HCT116 (cell line): ENCODE results near the gene POLK. TPM values are rescaled to one million over a fixed set of nuclear protein-coding genes. Genes with fewer than 3 reads are reported as not detected.
A peak's percentile ranks its signal among the peaks of the same experiment; 100 is the strongest.

Experiments
- ATAC-seq: fragments of 200-7000 bp; cut with Tn5 transposase; 2 replicates; pipeline ENCODE4 v1.9.1; 2020; ENCODE audit warnings: mild to moderate bottlenecking, moderate library complexity
- BruUV-seq: library from RNA; stranded (reverse); fragments of 400-500 nt; replicated peaks from 2 replicates; lab custom pipeline; 2021; lab: Mats Ljungman, UMichigan
- CTCF ChIA-PET: fragments of 300-600 bp; sonication (Branson Sonifier 250); formaldehyde crosslinking; loops from one replicate; lab custom pipeline; 2021; ENCODE audit warnings: antibody characterized with exemption; lab: Charles Lee
- POLR2A ChIA-PET: fragments of 300-600, 350-600 bp; sonication (Branson Sonifier 250); formaldehyde crosslinking; loops from one replicate; lab custom pipeline; 2021; ENCODE audit warnings: antibody characterized with exemption; lab: Charles Lee
- RAD21 ChIA-PET, 2 experiments: fragments of 300-600 bp; sonication (Branson Sonifier 250); formaldehyde crosslinking; loops; one replicate each; lab custom pipeline; 2023; ENCODE audit warnings: low total read pairs in 2 of 2; ENCODE audit not compliant: uncharacterized antibody in 2 of 2, unreplicated experiment in 2 of 2, low non-redundant PET in 1 of 2; lab: Charles Lee
- DNase-seq: peaks from one replicate; pipeline ENCODE4 v3.0.0-alpha.2; 2010; ENCODE audit warnings: low read depth, low spot score
- H2AFZ ChIP-seq: fragments of 200-600 bp; shearing (Covaris generic), sonication (generic); 2 replicates; pipeline ENCODE4 v1.6.1; 2017; ENCODE audit warnings: low read depth, mixed run types, mixed read lengths, antibody characterized with exemption, low read length; ENCODE audit not compliant: poor library complexity, severe bottlenecking
- H3K27ac ChIP-seq: 2 replicates; pipeline ENCODE4 v1.5.1; 2012; ENCODE audit warnings: low read depth, low read length
- H3K27me3 ChIP-seq: fragments of 200-600 bp; sonication (generic); 2 replicates; pipeline ENCODE4 v1.6.1; 2016; ENCODE audit warnings: mixed run types, low read length, mixed read lengths; ENCODE audit not compliant: insufficient read depth
- H3K36me3 ChIP-seq, 2 experiments: fragments of 200-500 bp in 1 of 2; fragments of 200-600 bp in 1 of 2; sonication (Bioruptor generic) in 1 of 2; sonication (generic) in 1 of 2; 2 replicates each; pipeline versions ENCODE4 v1.5.1 to v1.6.1; 2014 to 2016; ENCODE audit warnings: low read length in 2 of 2, inconsistent platforms in 1 of 2, mixed read lengths in 1 of 2, mixed run types in 1 of 2; ENCODE audit not compliant: insufficient read depth in 2 of 2, control insufficient read depth in 1 of 2
- H3K4me1 ChIP-seq, 2 experiments: fragments of 200-600 bp in 1 of 2; sonication (generic) in 1 of 2; 2 replicates each; pipeline versions ENCODE4 v1.5.1 to v1.6.1; 2012 to 2017; ENCODE audit warnings: low read length in 2 of 2, inconsistent platforms in 1 of 2, mild to moderate bottlenecking in 1 of 2, mixed read lengths in 1 of 2, mixed run types in 1 of 2, moderate library complexity in 1 of 2; ENCODE audit not compliant: insufficient read depth in 2 of 2, control insufficient read depth in 1 of 2
- H3K4me2 ChIP-seq: fragments of 200-600 bp; sonication (generic); 2 replicates; pipeline ENCODE4 v1.6.1; 2017; ENCODE audit warnings: mixed run types, low read length, mixed read lengths
- H3K4me3 ChIP-seq, 2 experiments: fragments of 200-600 bp in 1 of 2; sonication (generic) in 1 of 2; replicated peaks in 1 of 2; 2 replicates each; pipeline ENCODE4 v1.5.1; 2011 to 2016; ENCODE audit warnings: low read length in 2 of 2, control low read depth in 1 of 2, low read depth in 1 of 2, mild to moderate bottlenecking in 1 of 2, mixed read lengths in 1 of 2, mixed run types in 1 of 2
- H3K79me2 ChIP-seq: fragments of 200-600 bp; sonication (generic); 2 replicates; pipeline ENCODE4 v1.6.1; 2017; ENCODE audit warnings: mild to moderate bottlenecking, mixed run types, low read length, moderate library complexity, mixed read lengths; ENCODE audit not compliant: insufficient read depth
- H3K9ac ChIP-seq: fragments of 200-600 bp; sonication (generic); 2 replicates; pipeline ENCODE4 v1.6.1; 2016; ENCODE audit warnings: low read length, mixed read lengths
- H3K9me2 ChIP-seq: fragments of 200-600 bp; sonication (generic), shearing (Covaris generic); 2 replicates; pipeline ENCODE4 v1.6.1; 2017; ENCODE audit warnings: mixed run types, mild to moderate bottlenecking, moderate library complexity; ENCODE audit not compliant: insufficient read depth
- H3K9me3 ChIP-seq, 2 experiments: fragments of 200-500 bp in 1 of 2; fragments of 200-600 bp in 1 of 2; sonication (Bioruptor generic) in 1 of 2; sonication (generic) in 1 of 2; 2 replicates each; pipeline ENCODE4 v1.6.1; 2014 to 2017; ENCODE audit warnings: low read length in 2 of 2, mixed read lengths in 2 of 2, inconsistent platforms in 1 of 2, low read depth in 1 of 2, mild to moderate bottlenecking in 1 of 2, mixed run types in 1 of 2, moderate library complexity in 1 of 2; ENCODE audit not compliant: control insufficient read depth in 1 of 2, insufficient read depth in 1 of 2
- H4K20me1 ChIP-seq: fragments of 200-600 bp; sonication (generic), shearing (Covaris generic); 2 replicates; pipeline ENCODE4 v1.6.1; 2017; ENCODE audit warnings: mixed run types, mild to moderate bottlenecking, moderate library complexity; ENCODE audit not compliant: insufficient read depth
- ATF3 ChIP-seq: IDR thresholded peaks from 2 replicates; pipeline ENCODE4 v1.6.1; 2012
- CBX3 ChIP-seq: IDR thresholded peaks from 2 replicates; pipeline ENCODE4 v1.6.1; 2012; ENCODE audit warnings: low read depth
- EGR1 ChIP-seq: IDR thresholded peaks from 2 replicates; pipeline ENCODE4 v1.6.1; 2012; ENCODE audit warnings: low read depth
- EZH2 ChIP-seq: fragments of 200-600 bp; sonication (generic); IDR thresholded peaks from 2 replicates; pipeline ENCODE4 v1.6.1; 2017; ENCODE audit warnings: antibody characterized with exemption, mixed run types
- POLR2A ChIP-seq: IDR thresholded peaks from 2 replicates; pipeline ENCODE4 v1.7.0; 2011; ENCODE audit warnings: borderline replicate concordance; ENCODE audit not compliant: insufficient read depth, insufficient read length; ENCODE audit errors: extremely low read depth
- POLR2AphosphoS5 ChIP-seq: IDR thresholded peaks from 2 replicates; pipeline ENCODE4 v1.6.1; 2011; ENCODE audit warnings: mild to moderate bottlenecking, low read depth, low read length, moderate library complexity
- SRF ChIP-seq: IDR thresholded peaks from 2 replicates; pipeline ENCODE4 v1.6.1; 2012; ENCODE audit warnings: low read depth
- ZNF274 ChIP-seq: fragments of 200-500 bp; sonication (Bioruptor generic); IDR thresholded peaks from 2 replicates; pipeline ENCODE4 v1.6.1; 2014; ENCODE audit warnings: mild to moderate bottlenecking, low read depth, low read length, inconsistent platforms
- intact Hi-C: fragments of 100-400 bp; cut with micrococcal nuclease; formaldehyde crosslinking; loops from 2 replicates; pipeline ENCODE4 v1.10.0; 2022
- total RNA-seq: library from RNA; stranded (reverse); gene quantifications from one replicate; pipeline ENCODE4 v1.2.1, GENCODE V29; 2021; ENCODE audit not compliant: unreplicated experiment
- TF ChIP-seq, protein P1 (sequence below), 3 experiments: fragments of 200-600 bp in 1 of 3; sonication (generic) in 1 of 3; IDR thresholded peaks in 2 of 3; conservative IDR thresholded peaks in 1 of 3; 2 replicates each; pipeline ENCODE4 v1.5.1; 2012 to 2017; ENCODE audit warnings: low read depth in 2 of 3, low read length in 2 of 3, antibody characterized with exemption in 1 of 3, borderline replicate concordance in 1 of 3, control low read depth in 1 of 3, mild to moderate bottlenecking in 1 of 3, mixed read lengths in 1 of 3, mixed run types in 1 of 3, moderate library complexity in 1 of 3; ENCODE audit not compliant: insufficient read depth in 1 of 3
- TF ChIP-seq, protein P2 (sequence below): IDR thresholded peaks from 2 replicates; pipeline ENCODE4 v1.6.1; 2011; ENCODE audit warnings: mild to moderate bottlenecking, low read length, moderate library complexity; ENCODE audit not compliant: insufficient replicate concordance; ENCODE audit errors: extremely low read depth

POLK gene
- total RNA-seq, 1 experiment from 2014 or later, result 17.3 TPM

GRCh38 chr5:75640826-75641225, 129.1 kb downstream of the POLK start:
- H3K79me2 ChIP-seq, result no peaks in the 10 kb centered on the region
- no peak overlapping the region for H2AFZ ChIP-seq
- BruUV-seq, result no TSS peak
- ChIA-PET RAD21 (no interaction called here), CTCF (no interaction called here), POLR2A (no interaction called here)
- DNase-seq (no peak), ATAC-seq (no peak)
- no peak overlapping the region for H3K9ac ChIP-seq
- intact Hi-C loops, result no loop called here
- TF ChIP-seq EGR1, result no peak
- no peak for TF ChIP-seq EZH2
- TF ChIP-seq ATF3, result no peak
- no peak for TF ChIP-seq POLR2A
- TF ChIP-seq SRF, result no peak
- TF ChIP-seq, protein P1, sequence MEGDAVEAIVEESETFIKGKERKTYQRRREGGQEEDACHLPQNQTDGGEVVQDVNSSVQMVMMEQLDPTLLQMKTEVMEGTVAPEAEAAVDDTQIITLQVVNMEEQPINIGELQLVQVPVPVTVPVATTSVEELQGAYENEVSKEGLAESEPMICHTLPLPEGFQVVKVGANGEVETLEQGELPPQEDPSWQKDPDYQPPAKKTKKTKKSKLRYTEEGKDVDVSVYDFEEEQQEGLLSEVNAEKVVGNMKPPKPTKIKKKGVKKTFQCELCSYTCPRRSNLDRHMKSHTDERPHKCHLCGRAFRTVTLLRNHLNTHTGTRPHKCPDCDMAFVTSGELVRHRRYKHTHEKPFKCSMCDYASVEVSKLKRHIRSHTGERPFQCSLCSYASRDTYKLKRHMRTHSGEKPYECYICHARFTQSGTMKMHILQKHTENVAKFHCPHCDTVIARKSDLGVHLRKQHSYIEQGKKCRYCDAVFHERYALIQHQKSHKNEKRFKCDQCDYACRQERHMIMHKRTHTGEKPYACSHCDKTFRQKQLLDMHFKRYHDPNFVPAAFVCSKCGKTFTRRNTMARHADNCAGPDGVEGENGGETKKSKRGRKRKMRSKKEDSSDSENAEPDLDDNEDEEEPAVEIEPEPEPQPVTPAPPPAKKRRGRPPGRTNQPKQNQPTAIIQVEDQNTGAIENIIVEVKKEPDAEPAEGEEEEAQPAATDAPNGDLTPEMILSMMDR (IDR thresholded peaks at IDR 0.05 in 2 of 3, conservative IDR thresholded peaks at IDR 0.05 in 1 of 3; ENCODE audit: borderline replicate concordance in 1 of 3, insufficient read depth in 1 of 3, low read depth in 2 of 3, low read length in 2 of 3), result no peak
- TF ChIP-seq POLR2AphosphoS5, result no peak
- no peak for TF ChIP-seq ZNF274
- TF ChIP-seq, protein P2, sequence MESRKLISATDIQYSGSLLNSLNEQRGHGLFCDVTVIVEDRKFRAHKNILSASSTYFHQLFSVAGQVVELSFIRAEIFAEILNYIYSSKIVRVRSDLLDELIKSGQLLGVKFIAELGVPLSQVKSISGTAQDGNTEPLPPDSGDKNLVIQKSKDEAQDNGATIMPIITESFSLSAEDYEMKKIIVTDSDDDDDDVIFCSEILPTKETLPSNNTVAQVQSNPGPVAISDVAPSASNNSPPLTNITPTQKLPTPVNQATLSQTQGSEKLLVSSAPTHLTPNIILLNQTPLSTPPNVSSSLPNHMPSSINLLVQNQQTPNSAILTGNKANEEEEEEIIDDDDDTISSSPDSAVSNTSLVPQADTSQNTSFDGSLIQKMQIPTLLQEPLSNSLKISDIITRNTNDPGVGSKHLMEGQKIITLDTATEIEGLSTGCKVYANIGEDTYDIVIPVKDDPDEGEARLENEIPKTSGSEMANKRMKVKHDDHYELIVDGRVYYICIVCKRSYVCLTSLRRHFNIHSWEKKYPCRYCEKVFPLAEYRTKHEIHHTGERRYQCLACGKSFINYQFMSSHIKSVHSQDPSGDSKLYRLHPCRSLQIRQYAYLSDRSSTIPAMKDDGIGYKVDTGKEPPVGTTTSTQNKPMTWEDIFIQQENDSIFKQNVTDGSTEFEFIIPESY, result no peak
- no peak for TF ChIP-seq CBX3
- H3K4me2 ChIP-seq, result peak overlapping the region; percentile 22; the same call in 1 of the 2 replicates
- no peak overlapping the region for H3K4me3 ChIP-seq
- no peaks in the 10 kb centered on the region for H3K9me2 ChIP-seq
- H3K27ac ChIP-seq, result no peak overlapping the region
- H3K9me3 ChIP-seq, result no peaks in the 10 kb centered on the region
- H3K27me3 ChIP-seq, result no peaks in the 10 kb centered on the region
- H4K20me1 ChIP-seq, result no peaks in the 10 kb centered on the region
- H3K36me3 ChIP-seq, result no peaks in the 10 kb centered on the region
- H3K4me1 ChIP-seq, result peaks cover 0 to 13% of the 10 kb centered on the region in 2 experiments; a peak in 2 of 4 replicates
